ENCODE measurements around the gene TAF11.

The TAF11 gene

DNA sequence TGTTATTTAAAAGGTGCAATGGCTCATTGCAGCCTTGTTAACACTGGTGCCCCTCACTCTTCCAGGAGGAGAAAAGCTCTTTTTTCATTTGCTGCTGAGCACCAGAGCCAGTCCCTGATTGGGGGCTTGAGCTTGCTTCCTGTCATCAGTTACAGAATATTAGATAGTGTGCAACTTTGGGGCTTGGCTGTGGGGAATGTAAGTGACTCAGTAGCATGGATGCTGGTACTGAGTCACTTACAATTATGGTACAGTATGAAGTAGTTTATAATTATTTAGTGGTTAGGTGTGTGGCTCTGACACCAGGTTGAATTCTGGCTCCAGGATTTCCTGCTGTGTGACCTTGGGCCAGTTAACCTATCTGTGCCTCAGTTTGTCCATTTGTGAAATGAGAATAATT lies 38.8 kb upstream of the TAF11 start:
- DNase-seq (ENCODE audit: low read depth in 1 of 2, low spot score in 1 of 2), result no peak
- H3K27me3 ChIP-seq (ENCODE audit: insufficient read depth, poor library complexity, severe bottlenecking), result no peaks in the 10 kb centered on the region
- no peak overlapping the region for H3K27ac ChIP-seq (replicated peaks)
- TF ChIP-seq, protein P1, sequence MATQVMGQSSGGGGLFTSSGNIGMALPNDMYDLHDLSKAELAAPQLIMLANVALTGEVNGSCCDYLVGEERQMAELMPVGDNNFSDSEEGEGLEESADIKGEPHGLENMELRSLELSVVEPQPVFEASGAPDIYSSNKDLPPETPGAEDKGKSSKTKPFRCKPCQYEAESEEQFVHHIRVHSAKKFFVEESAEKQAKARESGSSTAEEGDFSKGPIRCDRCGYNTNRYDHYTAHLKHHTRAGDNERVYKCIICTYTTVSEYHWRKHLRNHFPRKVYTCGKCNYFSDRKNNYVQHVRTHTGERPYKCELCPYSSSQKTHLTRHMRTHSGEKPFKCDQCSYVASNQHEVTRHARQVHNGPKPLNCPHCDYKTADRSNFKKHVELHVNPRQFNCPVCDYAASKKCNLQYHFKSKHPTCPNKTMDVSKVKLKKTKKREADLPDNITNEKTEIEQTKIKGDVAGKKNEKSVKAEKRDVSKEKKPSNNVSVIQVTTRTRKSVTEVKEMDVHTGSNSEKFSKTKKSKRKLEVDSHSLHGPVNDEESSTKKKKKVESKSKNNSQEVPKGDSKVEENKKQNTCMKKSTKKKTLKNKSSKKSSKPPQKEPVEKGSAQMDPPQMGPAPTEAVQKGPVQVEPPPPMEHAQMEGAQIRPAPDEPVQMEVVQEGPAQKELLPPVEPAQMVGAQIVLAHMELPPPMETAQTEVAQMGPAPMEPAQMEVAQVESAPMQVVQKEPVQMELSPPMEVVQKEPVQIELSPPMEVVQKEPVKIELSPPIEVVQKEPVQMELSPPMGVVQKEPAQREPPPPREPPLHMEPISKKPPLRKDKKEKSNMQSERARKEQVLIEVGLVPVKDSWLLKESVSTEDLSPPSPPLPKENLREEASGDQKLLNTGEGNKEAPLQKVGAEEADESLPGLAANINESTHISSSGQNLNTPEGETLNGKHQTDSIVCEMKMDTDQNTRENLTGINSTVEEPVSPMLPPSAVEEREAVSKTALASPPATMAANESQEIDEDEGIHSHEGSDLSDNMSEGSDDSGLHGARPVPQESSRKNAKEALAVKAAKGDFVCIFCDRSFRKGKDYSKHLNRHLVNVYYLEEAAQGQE (IDR thresholded peaks at IDR 0.05; ENCODE audit: insufficient replicate concordance, low read depth), result no peak
- TF ChIP-seq, protein P2, sequence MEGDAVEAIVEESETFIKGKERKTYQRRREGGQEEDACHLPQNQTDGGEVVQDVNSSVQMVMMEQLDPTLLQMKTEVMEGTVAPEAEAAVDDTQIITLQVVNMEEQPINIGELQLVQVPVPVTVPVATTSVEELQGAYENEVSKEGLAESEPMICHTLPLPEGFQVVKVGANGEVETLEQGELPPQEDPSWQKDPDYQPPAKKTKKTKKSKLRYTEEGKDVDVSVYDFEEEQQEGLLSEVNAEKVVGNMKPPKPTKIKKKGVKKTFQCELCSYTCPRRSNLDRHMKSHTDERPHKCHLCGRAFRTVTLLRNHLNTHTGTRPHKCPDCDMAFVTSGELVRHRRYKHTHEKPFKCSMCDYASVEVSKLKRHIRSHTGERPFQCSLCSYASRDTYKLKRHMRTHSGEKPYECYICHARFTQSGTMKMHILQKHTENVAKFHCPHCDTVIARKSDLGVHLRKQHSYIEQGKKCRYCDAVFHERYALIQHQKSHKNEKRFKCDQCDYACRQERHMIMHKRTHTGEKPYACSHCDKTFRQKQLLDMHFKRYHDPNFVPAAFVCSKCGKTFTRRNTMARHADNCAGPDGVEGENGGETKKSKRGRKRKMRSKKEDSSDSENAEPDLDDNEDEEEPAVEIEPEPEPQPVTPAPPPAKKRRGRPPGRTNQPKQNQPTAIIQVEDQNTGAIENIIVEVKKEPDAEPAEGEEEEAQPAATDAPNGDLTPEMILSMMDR (IDR thresholded peaks at IDR 0.05; ENCODE audit: insufficient read depth, low read length), result no peak
- no peak for TF ChIP-seq POLR2AphosphoS5 (IDR thresholded peaks at IDR 0.05; ENCODE audit: low read depth)
- TF ChIP-seq SPI1 (IDR thresholded peaks at IDR 0.05; ENCODE audit: borderline replicate concordance, low read depth), result no peak
- TF ChIP-seq GABPA (IDR thresholded peaks at IDR 0.05; ENCODE audit: low read depth), result no peak
- no peak overlapping the region for H3K4me3 ChIP-seq (replicated peaks; ENCODE audit: insufficient read depth, low read length)

DNA sequence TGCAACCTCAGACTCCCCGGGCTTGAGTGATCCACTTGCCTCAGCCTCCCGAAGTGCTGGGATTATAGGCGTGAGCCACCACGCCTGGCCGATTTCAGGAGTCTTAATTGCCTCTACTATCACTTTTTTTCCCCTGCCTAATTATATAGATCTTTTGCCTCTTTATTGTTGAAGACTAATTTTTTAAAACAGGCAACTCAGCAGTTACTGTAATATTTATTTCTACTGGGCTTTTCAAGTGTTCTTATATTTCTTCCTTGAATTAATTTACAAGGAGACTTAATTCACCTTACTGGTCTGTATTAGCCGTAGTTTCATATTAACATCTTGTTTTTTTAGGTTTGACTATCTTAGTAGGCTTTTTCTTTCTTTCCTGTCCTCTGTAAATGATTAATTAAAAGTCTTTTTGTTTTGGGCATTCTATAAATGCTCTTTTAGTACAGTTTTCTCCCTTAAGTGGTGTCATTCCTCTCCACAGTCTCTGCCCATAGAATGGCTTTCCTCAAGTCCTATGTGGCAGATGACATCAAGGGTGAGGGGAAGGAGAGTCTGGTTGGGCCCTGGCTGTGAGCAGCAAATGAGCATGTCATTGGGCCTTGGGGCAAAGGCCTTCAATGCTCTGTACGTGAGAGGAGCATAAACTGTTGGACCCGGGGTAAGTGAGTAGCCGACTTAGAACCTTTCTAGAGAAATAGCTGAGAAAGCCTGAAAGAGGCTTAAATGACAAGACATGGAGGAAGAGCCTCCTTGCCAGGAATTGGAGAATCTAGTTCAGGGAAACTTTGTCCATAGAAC lies 37.2 kb upstream of the TAF11 start:
- no peak for DNase-seq (ENCODE audit: low read depth in 1 of 2, low spot score in 1 of 2)
- TF ChIP-seq SPI1 (IDR thresholded peaks at IDR 0.05; ENCODE audit: borderline replicate concordance, low read depth), result no peak
- no peak for TF ChIP-seq GABPA (IDR thresholded peaks at IDR 0.05; ENCODE audit: low read depth)
- TF ChIP-seq, protein P2 (IDR thresholded peaks at IDR 0.05; ENCODE audit: insufficient read depth, low read length), result no peak
- TF ChIP-seq, protein P1 (IDR thresholded peaks at IDR 0.05; ENCODE audit: insufficient replicate concordance, low read depth), result no peak
- Histone ChIP-seq H3K27ac (replicated peaks) (no peak overlapping the region), H3K27me3 (ENCODE audit: insufficient read depth, poor library complexity, severe bottlenecking) (no peaks in the 10 kb centered on the region), H3K4me3 (replicated peaks; ENCODE audit: insufficient read depth, low read length) (no peak overlapping the region)

DNA sequence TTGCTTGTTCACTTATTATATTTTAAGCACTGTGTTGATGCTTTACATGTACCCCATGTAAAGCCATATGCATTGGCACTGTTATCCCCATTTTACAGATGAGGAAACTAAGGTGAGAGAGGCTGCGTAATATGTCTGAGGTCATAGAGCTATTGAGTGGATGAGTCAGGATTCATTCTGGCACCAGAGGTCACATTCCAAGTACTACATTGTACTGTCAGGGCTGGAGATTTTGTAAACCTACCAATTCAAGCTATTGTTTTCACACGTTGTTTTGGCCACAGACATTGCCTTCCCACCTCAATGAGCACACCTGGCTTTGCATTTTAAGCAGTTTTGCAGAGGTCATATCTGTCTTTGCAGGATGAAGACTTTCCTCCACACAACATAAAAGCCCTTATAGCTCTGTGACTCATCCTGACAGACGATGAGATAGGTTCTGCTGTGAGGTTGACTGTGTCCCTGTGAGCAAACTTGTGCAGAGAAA lies 34.4 kb upstream of the TAF11 start:
- TF ChIP-seq, protein P1 (IDR thresholded peaks at IDR 0.05; ENCODE audit: insufficient replicate concordance, low read depth), result no peak
- TF ChIP-seq POLR2AphosphoS5 (IDR thresholded peaks at IDR 0.05; ENCODE audit: low read depth) (no peak), GABPA (IDR thresholded peaks at IDR 0.05; ENCODE audit: low read depth) (no peak), SPI1 (IDR thresholded peaks at IDR 0.05; ENCODE audit: borderline replicate concordance, low read depth) (no peak)
- TF ChIP-seq, protein P2 (IDR thresholded peaks at IDR 0.05; ENCODE audit: insufficient read depth, low read length), result no peak
- no peak for DNase-seq (ENCODE audit: low read depth in 1 of 2, low spot score in 1 of 2)
- Histone ChIP-seq H3K4me3 (replicated peaks; ENCODE audit: insufficient read depth, low read length) (no peak overlapping the region), H3K27me3 (ENCODE audit: insufficient read depth, poor library complexity, severe bottlenecking) (no peaks in the 10 kb centered on the region), H3K27ac (replicated peaks) (no peak overlapping the region)

Measured in HL-60 (cell line).